ENCODE measurements around the gene TSSK2.

Gene TSSK2

GRCh38 chr22:19175602-19176174 is 44.6 kb downstream of the TSSK2 start:
- Histone ChIP-seq H3K4me1 (ENCODE audit: insufficient read depth, low read length, severe bottlenecking) (peaks cover 68% of the 10 kb centered on the region), H3K9me2 (ENCODE audit: low read depth, low read length) (no peaks in the 10 kb centered on the region), H4K20me1 (ENCODE audit: insufficient read depth, low read length) (no peaks in the 10 kb centered on the region), H3F3A (ENCODE audit: insufficient read depth, low read length) (no peaks in the 10 kb centered on the region), H3K4me3 (ENCODE audit: low read depth, low read length, poor library complexity, severe bottlenecking) (no peak overlapping the region), H3K27ac (ENCODE audit: low read depth, low read length, poor library complexity, severe bottlenecking) (peak overlapping the region; percentile 83), H3K4me2 (ENCODE audit: low read length) (peak overlapping the region; percentile 94; the same call in 1 of the 2 replicates), H3K9me3 (ENCODE audit: low read length) (no peaks in the 10 kb centered on the region), H3K36me3 (ENCODE audit: insufficient read depth, low read length) (peaks cover 7% of the 10 kb centered on the region; the same call in 1 of the 2 replicates), H3K9ac (ENCODE audit: low read length) (no peak overlapping the region; the same call in 1 of the 2 replicates), H2AFZ (ENCODE audit: low read length) (no peak overlapping the region), H3K27me3 (ENCODE audit: insufficient read depth, low read length) (peaks cover 2% of the 10 kb centered on the region), H3K79me2 (ENCODE audit: insufficient read depth, low read length) (peaks cover 13% of the 10 kb centered on the region)
- no peak for TF ChIP-seq EZH2 (IDR thresholded peaks at IDR 0.05; ENCODE audit: borderline replicate concordance, low read length)
- TF ChIP-seq CTCF (IDR thresholded peaks at IDR 0.05; ENCODE audit: low read length): no peak

GRCh38 chr22:19176175-19176643 is 45.1 kb downstream of the TSSK2 start:
- Histone ChIP-seq H3K9ac (ENCODE audit: low read length) (peak overlapping the region; percentile 88; the same call in 1 of the 2 replicates), H3K4me3 (ENCODE audit: low read depth, low read length, poor library complexity, severe bottlenecking) (peak overlapping the region; percentile 82), H3K27me3 (ENCODE audit: insufficient read depth, low read length) (no peaks in the 10 kb centered on the region), H4K20me1 (ENCODE audit: insufficient read depth, low read length) (no peaks in the 10 kb centered on the region), H3K9me3 (ENCODE audit: low read length) (no peaks in the 10 kb centered on the region), H3K4me2 (ENCODE audit: low read length) (peak overlapping the region; percentile 94), H2AFZ (ENCODE audit: low read length) (no peak overlapping the region), H3K4me1 (ENCODE audit: insufficient read depth, low read length, severe bottlenecking) (peaks cover 64% of the 10 kb centered on the region), H3K27ac (ENCODE audit: low read depth, low read length, poor library complexity, severe bottlenecking) (peak overlapping the region; percentile 58), H3F3A (ENCODE audit: insufficient read depth, low read length) (no peaks in the 10 kb centered on the region), H3K36me3 (ENCODE audit: insufficient read depth, low read length) (peaks cover 7% of the 10 kb centered on the region; the same call in 1 of the 2 replicates), H3K79me2 (ENCODE audit: insufficient read depth, low read length) (peaks cover 13% of the 10 kb centered on the region), H3K9me2 (ENCODE audit: low read depth, low read length) (no peaks in the 10 kb centered on the region)
- TF ChIP-seq EZH2 (IDR thresholded peaks at IDR 0.05; ENCODE audit: borderline replicate concordance, low read length) (no peak), CTCF (IDR thresholded peaks at IDR 0.05; ENCODE audit: low read length) (no peak)

- Histone ChIP-seq H3K36me3 (ENCODE audit: insufficient read depth, low read length) (peaks cover 7% of the 10 kb centered on the region; the same call in 1 of the 2 replicates), H2AFZ (ENCODE audit: low read length) (no peak overlapping the region), H4K20me1 (ENCODE audit: insufficient read depth, low read length) (no peaks in the 10 kb centered on the region), H3K9me3 (ENCODE audit: low read length) (no peaks in the 10 kb centered on the region), H3K9me2 (ENCODE audit: low read depth, low read length) (no peaks in the 10 kb centered on the region), H3K27ac (ENCODE audit: low read depth, low read length, poor library complexity, severe bottlenecking) (peak overlapping the region; percentile 58), H3F3A (ENCODE audit: insufficient read depth, low read length) (no peaks in the 10 kb centered on the region), H3K79me2 (ENCODE audit: insufficient read depth, low read length) (peaks cover 12% of the 10 kb centered on the region), H3K4me2 (ENCODE audit: low read length) (peak overlapping the region; percentile 94), H3K4me1 (ENCODE audit: insufficient read depth, low read length, severe bottlenecking) (peaks cover 64% of the 10 kb centered on the region), H3K9ac (ENCODE audit: low read length) (peak overlapping the region; percentile 88), H3K4me3 (ENCODE audit: low read depth, low read length, poor library complexity, severe bottlenecking) (peak overlapping the region; percentile 82), H3K27me3 (ENCODE audit: insufficient read depth, low read length) (no peaks in the 10 kb centered on the region)
- TF ChIP-seq CTCF (IDR thresholded peaks at IDR 0.05; ENCODE audit: low read length): no peak
- TF ChIP-seq EZH2 (IDR thresholded peaks at IDR 0.05; ENCODE audit: borderline replicate concordance, low read length): no peak
Observed at GRCh38 chr22:19176732-19177131, 45.6 kb downstream of the TSSK2 start.

Data from OCI-LY1 (cell line).